ENCODE measurements around the gene CTSG. TPM values are rescaled to one million over a fixed set of nuclear protein-coding genes. Genes with fewer than 3 reads are reported as not detected.

The CTSG gene
- total and polyA plus RNA-seq, 10 of the 15 experiments (the other 5 are each of a cell fraction or from before 2014, with no cell fraction given) = not detected

- FAIRE-seq (no peak), ATAC-seq (no peak), DNase-seq (ENCODE audit: low read depth, low spot score) (no peak)
- ChIA-PET SMC1A (ENCODE audit: uncharacterized antibody, unreplicated experiment) (no interaction called here), CTCF (no interaction called here), POLR2A (no interaction called here), RAD21 (ENCODE audit: unreplicated experiment) (no interaction called here)
- Histone ChIP-seq H3K9ac (ENCODE audit: control insufficient read depth, insufficient read depth, low read length) (no peak overlapping the region), H3K9me3 (replicated peaks; ENCODE audit: control insufficient read depth, insufficient read depth, low read length) (no peaks in the 10 kb centered on the region; the same call in 1 of the 3 replicates), H3K4me2 (ENCODE audit: control insufficient read depth, insufficient read depth) (no peak overlapping the region), H3K79me2 (ENCODE audit: control insufficient read depth, insufficient read depth, low read length) (no peaks in the 10 kb centered on the region), H4K20me1 (ENCODE audit: control insufficient read depth, insufficient read depth) (no peaks in the 10 kb centered on the region), H3K36me3 (ENCODE audit: control insufficient read depth in 2 of 2, insufficient read depth in 2 of 2, low read length in 1 of 2) (no peaks in the 10 kb centered on the region), H3K27ac (ENCODE audit: control insufficient read depth, insufficient read depth) (no peak overlapping the region), H3K4me3 (no peak overlapping the region), H3K27me3 (replicated peaks in 1 of 2; ENCODE audit: control insufficient read depth in 2 of 2, insufficient read depth in 2 of 2, low read length in 1 of 2) (no peaks in the 10 kb centered on the region), H2AFZ (ENCODE audit: control insufficient read depth, low read depth, low read length) (no peak overlapping the region), H3K4me1 (ENCODE audit: control insufficient read depth, insufficient read depth, low read length) (no peaks in the 10 kb centered on the region)
- no TSS peak for BruUV-seq (replicated peaks)
- intact Hi-C loops (cut with micrococcal nuclease; ENCODE audit: unreplicated experiment) (no loop called here), in situ Hi-C loops (cut with MboI) (no loop called here)
- WGBS (ENCODE audit: insufficient coverage, insufficient replicate concordance, low lambda C conversion rate, missing lambda C conversion rate) = 0% methylated on average over 3 of the region's 3 CpGs
- TF ChIP-seq NKRF (conservative IDR thresholded peaks at IDR 0.05) = no peak
- no peak for TF ChIP-seq MXI1 (IDR thresholded peaks at IDR 0.05; ENCODE audit: low read depth, low read length)
- TF ChIP-seq SREBF1 (IDR thresholded peaks at IDR 0.05; ENCODE audit: low read length) = no peak
- TF ChIP-seq SIN3A (IDR thresholded peaks at IDR 0.05; ENCODE audit: low read depth, low read length) = no peak
- no peak for TF ChIP-seq JUNB (IDR thresholded peaks at IDR 0.05)
- no peak for TF ChIP-seq PKNOX1 (IDR thresholded peaks at IDR 0.05)
- no peak for TF ChIP-seq JUND (IDR thresholded peaks at IDR 0.05; ENCODE audit: low read depth, low read length)
- no peak for TF ChIP-seq MYC (IDR thresholded peaks at IDR 0.05; ENCODE audit: insufficient read depth, insufficient read length, insufficient replicate concordance, low read length, severe bottlenecking)
- TF ChIP-seq NFYA (IDR thresholded peaks at IDR 0.05; ENCODE audit: borderline replicate concordance, low read depth, low read length) = no peak
- TF ChIP-seq CEBPZ (IDR thresholded peaks at IDR 0.05; ENCODE audit: low read depth, low read length) = no peak
- no peak for TF ChIP-seq ZNF622 (IDR thresholded peaks at IDR 0.05)
- TF ChIP-seq ZNF384 (IDR thresholded peaks at IDR 0.05; ENCODE audit: borderline replicate concordance, low read depth, low read length) = no peak
- TF ChIP-seq IRF3 (IDR thresholded peaks at IDR 0.05) = no peak
- no peak for TF ChIP-seq CHD2 (IDR thresholded peaks at IDR 0.05; ENCODE audit: borderline replicate concordance, low read depth, low read length)
- no peak for TF ChIP-seq HCFC1 (IDR thresholded peaks at IDR 0.05; ENCODE audit: low read length)
- no peak for TF ChIP-seq MLLT1 (IDR thresholded peaks at IDR 0.05)
These were observed 12.5 kb downstream of the CTSG start for GRCh38 chr14:24563505-24563904.
